HCT116 (cell line): ENCODE results near the gene RNF10. TPM values are rescaled to one million over a fixed set of nuclear protein-coding genes. Genes with fewer than 3 reads are reported as not detected.

Experiments used
- ATAC-seq: fragments of 200-7000 bp; cut with Tn5 transposase; 2 replicates; pipeline ENCODE4 v1.9.1; 2020; ENCODE audit warnings: mild to moderate bottlenecking, moderate library complexity
- BruUV-seq: library from RNA; stranded (reverse); fragments of 400-500 nt; replicated peaks from 2 replicates; lab custom pipeline; 2021; lab: Mats Ljungman, UMichigan
- CTCF ChIA-PET: fragments of 300-600 bp; sonication (Branson Sonifier 250); formaldehyde crosslinking; loops from one replicate; lab custom pipeline; 2021; ENCODE audit warnings: antibody characterized with exemption; lab: Charles Lee
- POLR2A ChIA-PET: fragments of 300-600, 350-600 bp; sonication (Branson Sonifier 250); formaldehyde crosslinking; loops from one replicate; lab custom pipeline; 2021; ENCODE audit warnings: antibody characterized with exemption; lab: Charles Lee
- RAD21 ChIA-PET, 2 experiments: fragments of 300-600 bp; sonication (Branson Sonifier 250); formaldehyde crosslinking; loops; one replicate each; lab custom pipeline; 2023; ENCODE audit warnings: low total read pairs in 2 of 2; ENCODE audit not compliant: uncharacterized antibody in 2 of 2, unreplicated experiment in 2 of 2, low non-redundant PET in 1 of 2; lab: Charles Lee
- DNase-seq: peaks from one replicate; pipeline ENCODE4 v3.0.0-alpha.2; 2010; ENCODE audit warnings: low read depth, low spot score
- H2AFZ ChIP-seq: fragments of 200-600 bp; shearing (Covaris generic), sonication (generic); 2 replicates; pipeline ENCODE4 v1.6.1; 2017; ENCODE audit warnings: low read depth, mixed run types, mixed read lengths, antibody characterized with exemption, low read length; ENCODE audit not compliant: poor library complexity, severe bottlenecking
- H3K27ac ChIP-seq: 2 replicates; pipeline ENCODE4 v1.5.1; 2012; ENCODE audit warnings: low read depth, low read length
- H3K27me3 ChIP-seq: fragments of 200-600 bp; sonication (generic); 2 replicates; pipeline ENCODE4 v1.6.1; 2016; ENCODE audit warnings: mixed run types, low read length, mixed read lengths; ENCODE audit not compliant: insufficient read depth
- H3K36me3 ChIP-seq, 2 experiments: fragments of 200-500 bp in 1 of 2; fragments of 200-600 bp in 1 of 2; sonication (Bioruptor generic) in 1 of 2; sonication (generic) in 1 of 2; 2 replicates each; pipeline versions ENCODE4 v1.5.1 to v1.6.1; 2014 to 2016; ENCODE audit warnings: low read length in 2 of 2, inconsistent platforms in 1 of 2, mixed read lengths in 1 of 2, mixed run types in 1 of 2; ENCODE audit not compliant: insufficient read depth in 2 of 2, control insufficient read depth in 1 of 2
- H3K4me1 ChIP-seq, 2 experiments: fragments of 200-600 bp in 1 of 2; sonication (generic) in 1 of 2; 2 replicates each; pipeline versions ENCODE4 v1.5.1 to v1.6.1; 2012 to 2017; ENCODE audit warnings: low read length in 2 of 2, inconsistent platforms in 1 of 2, mild to moderate bottlenecking in 1 of 2, mixed read lengths in 1 of 2, mixed run types in 1 of 2, moderate library complexity in 1 of 2; ENCODE audit not compliant: insufficient read depth in 2 of 2, control insufficient read depth in 1 of 2
- H3K4me2 ChIP-seq: fragments of 200-600 bp; sonication (generic); 2 replicates; pipeline ENCODE4 v1.6.1; 2017; ENCODE audit warnings: mixed run types, low read length, mixed read lengths
- H3K4me3 ChIP-seq, 2 experiments: fragments of 200-600 bp in 1 of 2; sonication (generic) in 1 of 2; replicated peaks in 1 of 2; 2 replicates each; pipeline ENCODE4 v1.5.1; 2011 to 2016; ENCODE audit warnings: low read length in 2 of 2, control low read depth in 1 of 2, low read depth in 1 of 2, mild to moderate bottlenecking in 1 of 2, mixed read lengths in 1 of 2, mixed run types in 1 of 2
- H3K79me2 ChIP-seq: fragments of 200-600 bp; sonication (generic); 2 replicates; pipeline ENCODE4 v1.6.1; 2017; ENCODE audit warnings: mild to moderate bottlenecking, mixed run types, low read length, moderate library complexity, mixed read lengths; ENCODE audit not compliant: insufficient read depth
- H3K9ac ChIP-seq: fragments of 200-600 bp; sonication (generic); 2 replicates; pipeline ENCODE4 v1.6.1; 2016; ENCODE audit warnings: low read length, mixed read lengths
- H3K9me2 ChIP-seq: fragments of 200-600 bp; sonication (generic), shearing (Covaris generic); 2 replicates; pipeline ENCODE4 v1.6.1; 2017; ENCODE audit warnings: mixed run types, mild to moderate bottlenecking, moderate library complexity; ENCODE audit not compliant: insufficient read depth
- H3K9me3 ChIP-seq, 2 experiments: fragments of 200-500 bp in 1 of 2; fragments of 200-600 bp in 1 of 2; sonication (Bioruptor generic) in 1 of 2; sonication (generic) in 1 of 2; 2 replicates each; pipeline ENCODE4 v1.6.1; 2014 to 2017; ENCODE audit warnings: low read length in 2 of 2, mixed read lengths in 2 of 2, inconsistent platforms in 1 of 2, low read depth in 1 of 2, mild to moderate bottlenecking in 1 of 2, mixed run types in 1 of 2, moderate library complexity in 1 of 2; ENCODE audit not compliant: control insufficient read depth in 1 of 2, insufficient read depth in 1 of 2
- H4K20me1 ChIP-seq: fragments of 200-600 bp; sonication (generic), shearing (Covaris generic); 2 replicates; pipeline ENCODE4 v1.6.1; 2017; ENCODE audit warnings: mixed run types, mild to moderate bottlenecking, moderate library complexity; ENCODE audit not compliant: insufficient read depth
- ATF3 ChIP-seq: IDR thresholded peaks from 2 replicates; pipeline ENCODE4 v1.6.1; 2012
- CEBPB ChIP-seq: IDR thresholded peaks from 2 replicates; pipeline ENCODE4 v1.6.1; 2012; ENCODE audit warnings: low read depth
- CTCF ChIP-seq, 3 experiments: fragments of 200-600 bp in 1 of 3; sonication (generic) in 1 of 3; IDR thresholded peaks in 2 of 3; conservative IDR thresholded peaks in 1 of 3; 2 replicates each; pipeline ENCODE4 v1.5.1; 2012 to 2017; ENCODE audit warnings: low read depth in 2 of 3, low read length in 2 of 3, antibody characterized with exemption in 1 of 3, borderline replicate concordance in 1 of 3, control low read depth in 1 of 3, mild to moderate bottlenecking in 1 of 3, mixed read lengths in 1 of 3, mixed run types in 1 of 3, moderate library complexity in 1 of 3; ENCODE audit not compliant: insufficient read depth in 1 of 3
- EGR1 ChIP-seq: IDR thresholded peaks from 2 replicates; pipeline ENCODE4 v1.6.1; 2012; ENCODE audit warnings: low read depth
- JUND ChIP-seq: IDR thresholded peaks from 2 replicates; pipeline ENCODE4 v1.6.1; 2012
- POLR2AphosphoS5 ChIP-seq: IDR thresholded peaks from 2 replicates; pipeline ENCODE4 v1.6.1; 2011; ENCODE audit warnings: mild to moderate bottlenecking, low read depth, low read length, moderate library complexity
- SP1 ChIP-seq: IDR thresholded peaks from 2 replicates; pipeline ENCODE4 v1.6.1; 2012; ENCODE audit warnings: low read depth
- SRF ChIP-seq: IDR thresholded peaks from 2 replicates; pipeline ENCODE4 v1.6.1; 2012; ENCODE audit warnings: low read depth
- YY1 ChIP-seq: IDR thresholded peaks from 2 replicates; pipeline ENCODE4 v1.6.1; 2011; ENCODE audit warnings: low read length, low read depth, moderate library complexity, mild to moderate bottlenecking; ENCODE audit not compliant: insufficient replicate concordance; ENCODE audit errors: extremely low read depth
- ZBTB33 ChIP-seq: IDR thresholded peaks from 2 replicates; pipeline ENCODE4 v1.6.1; 2011; ENCODE audit warnings: mild to moderate bottlenecking, low read length, moderate library complexity; ENCODE audit not compliant: insufficient replicate concordance; ENCODE audit errors: extremely low read depth
- ZFX ChIP-seq: fragments of 450-650 bp; IDR thresholded peaks from 2 replicates; pipeline ENCODE4 v1.6.1; 2017
- ZNF274 ChIP-seq: fragments of 200-500 bp; sonication (Bioruptor generic); IDR thresholded peaks from 2 replicates; pipeline ENCODE4 v1.6.1; 2014; ENCODE audit warnings: mild to moderate bottlenecking, low read depth, low read length, inconsistent platforms
- intact Hi-C: fragments of 100-400 bp; cut with micrococcal nuclease; formaldehyde crosslinking; loops from 2 replicates; pipeline ENCODE4 v1.10.0; 2022
- total RNA-seq: library from RNA; stranded (reverse); gene quantifications from one replicate; pipeline ENCODE4 v1.2.1, GENCODE V29; 2021; ENCODE audit not compliant: unreplicated experiment

Gene RNF10
- total RNA-seq, 1 experiment from 2014 or later = 141 TPM

GRCh38 chr12:120532701-120533238 is 1.4 kb upstream of the RNF10 start:
- Histone ChIP-seq H3K9me2 (no peaks in the 10 kb centered on the region), H3K4me2 (no peak overlapping the region), H3K9me3 (no peaks in the 10 kb centered on the region), H3K9ac (no peak overlapping the region), H3K4me1 (peaks cover 13 to 41% of the 10 kb centered on the region in 2 experiments; a peak in 3 of 4 replicates), H3K36me3 (peaks cover 4 to 13% of the 10 kb centered on the region in 2 experiments; a peak in 2 of 4 replicates), H4K20me1 (peaks cover 7% of the 10 kb centered on the region; the same call in 1 of the 2 replicates), H3K27ac (no peak overlapping the region), H3K4me3 (no peak overlapping the region), H3K27me3 (no peaks in the 10 kb centered on the region), H2AFZ (no peak overlapping the region), H3K79me2 (peaks cover 44% of the 10 kb centered on the region)
- no TSS peak for BruUV-seq
- ATAC-seq = no peak
- ChIA-PET POLR2A (no interaction called here), CTCF (no interaction called here), RAD21 (no interaction called here)
- intact Hi-C loops = loop anchor here (10.0 kb wide), 1 partner anchor 208 kb away; the partner anchor contains the start of gene PLA2G1B
- no peak for DNase-seq
- TF ChIP-seq SRF (no peak), ATF3 (no peak), CEBPB (no peak), EGR1 (no peak), SP1 (no peak), ZNF274 (no peak)

- peaks cover 4 to 17% of the 10 kb centered on the region in 2 experiments; a peak in 2 of 4 replicates for H3K36me3 ChIP-seq
- peak overlapping the region; percentile 97 for H3K4me2 ChIP-seq
- intact Hi-C loops = loop anchor here (10.0 kb wide), 1 partner anchor 210 kb away; the partner anchor contains the start of gene PLA2G1B
- H4K20me1 ChIP-seq = peaks cover 12% of the 10 kb centered on the region; the same call in 1 of the 2 replicates
- ChIA-PET RAD21 (no interaction called here), POLR2A (interaction anchor here (1.2 kb wide), 1 partner anchor 39 kb away, joined by 6 read pairs; the partner anchor contains the start of gene DYNLL1), CTCF (interaction anchor here (1.2 kb wide), 1 partner anchor 46 kb away, joined by 3 read pairs; the partner anchor contains the start of gene POP5)
- no peaks in the 10 kb centered on the region for H3K9me3 ChIP-seq
- DNase-seq = no peak
- peak overlapping the region; percentile 95 for H3K9ac ChIP-seq
- H3K79me2 ChIP-seq = peaks cover 58% of the 10 kb centered on the region
- no peak overlapping the region for H2AFZ ChIP-seq
- peak; percentile 65 for ATAC-seq
- no peaks in the 10 kb centered on the region for H3K27me3 ChIP-seq
- H3K27ac ChIP-seq = peak overlapping the region; percentile 80
- BruUV-seq = no TSS peak
- peaks cover 27 to 51% of the 10 kb centered on the region in 2 experiments for H3K4me1 ChIP-seq
- H3K4me3 ChIP-seq = peak overlapping the region; percentile 81 to 95
- no peaks in the 10 kb centered on the region for H3K9me2 ChIP-seq
- TF ChIP-seq JUND (peak; percentile 45; the same call in 1 of the 2 replicates), EGR1 (0 out of 2 replicates have a peak, but pooled peaks have one; percentile 28), POLR2AphosphoS5 (no peak), ZBTB33 (no peak), YY1 (no peak), ZFX (peak; percentile 92), CTCF (IDR thresholded peaks at IDR 0.05 in 2 of 3, conservative IDR thresholded peaks at IDR 0.05 in 1 of 3; ENCODE audit: borderline replicate concordance in 1 of 3, insufficient read depth in 1 of 3, low read depth in 2 of 3, low read length in 2 of 3) (no peak)
These were observed 823 bp downstream of the RNF10 start for GRCh38 chr12:120534703-120535655.
